ACC112 (cell line): ENCODE results near the gene PMFBP1.

Experiments used
- H2AFZ ChIP-seq: fragments of 200-600 bp; sonication (generic); one replicate; pipeline ENCODE4 v1.6.0; 2017; ENCODE audit warnings: antibody characterized with exemption, low read length; ENCODE audit not compliant: unreplicated experiment
- H3K27ac ChIP-seq: fragments of 200-600 bp; sonication (generic); 2 replicates; pipeline ENCODE4 v1.5.1; 2014; ENCODE audit warnings: low read depth, mild to moderate bottlenecking, antibody characterized with exemption, low read length, moderate library complexity
- H3K27me3 ChIP-seq: fragments of 200-600 bp; sonication (generic); 2 replicates; pipeline ENCODE4 v1.6.1; 2014; ENCODE audit warnings: mild to moderate bottlenecking, antibody characterized with exemption, low read length, moderate library complexity, mixed read lengths; ENCODE audit not compliant: insufficient read depth
- H3K36me3 ChIP-seq: fragments of 200-600 bp; sonication (generic); 2 replicates; pipeline ENCODE4 v1.6.1; 2016; ENCODE audit warnings: mild to moderate bottlenecking, antibody characterized with exemption, low read length, moderate library complexity, mixed read lengths; ENCODE audit not compliant: insufficient read depth
- H3K4me1 ChIP-seq: fragments of 200-600 bp; sonication (generic); one replicate; pipeline ENCODE4 v1.6.1; 2016; ENCODE audit warnings: low read length, mixed read lengths; ENCODE audit not compliant: insufficient read depth, unreplicated experiment, control insufficient read depth
- H3K4me3 ChIP-seq: fragments of 200-600 bp; sonication (generic); 2 replicates; pipeline ENCODE4 v1.5.1; 2014; ENCODE audit warnings: mild to moderate bottlenecking, low read depth, low read length
- H3K79me2 ChIP-seq: fragments of 200-600 bp; sonication (generic); one replicate; pipeline ENCODE4 v1.6.0; 2016; ENCODE audit warnings: low read length; ENCODE audit not compliant: control insufficient read depth, unreplicated experiment, insufficient read depth

The PMFBP1 gene

GRCh38 chr16:72162105-72162692, 9.8 kb downstream of the PMFBP1 start:
- Histone ChIP-seq H3K4me3 (no peak overlapping the region), H3K79me2 (no peaks in the 10 kb centered on the region), H2AFZ (no peak overlapping the region), H3K36me3 (no peaks in the 10 kb centered on the region), H3K27ac (no peak overlapping the region), H3K27me3 (peaks cover 75% of the 10 kb centered on the region), H3K4me1 (no peaks in the 10 kb centered on the region)

DNA sequence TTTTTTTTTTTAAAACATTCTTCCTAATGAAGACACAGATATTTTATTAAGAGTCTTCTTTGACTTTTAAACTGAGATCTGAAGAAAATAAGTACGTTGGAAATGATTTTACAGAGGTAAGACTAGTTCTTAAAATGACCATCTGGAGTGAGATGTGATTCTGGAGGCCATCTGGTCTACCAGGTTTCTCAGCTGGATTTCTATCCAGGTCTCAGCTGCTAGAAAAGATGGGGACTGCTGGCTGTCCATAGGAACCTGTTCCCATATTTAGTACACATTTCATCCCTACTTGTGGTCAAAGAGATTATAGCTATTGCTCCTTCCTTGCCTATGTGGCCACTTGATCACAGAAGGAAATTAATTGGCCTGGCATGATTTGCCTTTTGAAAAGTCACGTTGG, 12.2 kb downstream of the PMFBP1 start:
- H2AFZ ChIP-seq, result no peak overlapping the region
- no peak overlapping the region for H3K27ac ChIP-seq
- H3K79me2 ChIP-seq, result no peaks in the 10 kb centered on the region
- no peaks in the 10 kb centered on the region for H3K4me1 ChIP-seq
- no peak overlapping the region for H3K4me3 ChIP-seq
- H3K27me3 ChIP-seq, result peaks cover 55% of the 10 kb centered on the region
- no peaks in the 10 kb centered on the region for H3K36me3 ChIP-seq

DNA sequence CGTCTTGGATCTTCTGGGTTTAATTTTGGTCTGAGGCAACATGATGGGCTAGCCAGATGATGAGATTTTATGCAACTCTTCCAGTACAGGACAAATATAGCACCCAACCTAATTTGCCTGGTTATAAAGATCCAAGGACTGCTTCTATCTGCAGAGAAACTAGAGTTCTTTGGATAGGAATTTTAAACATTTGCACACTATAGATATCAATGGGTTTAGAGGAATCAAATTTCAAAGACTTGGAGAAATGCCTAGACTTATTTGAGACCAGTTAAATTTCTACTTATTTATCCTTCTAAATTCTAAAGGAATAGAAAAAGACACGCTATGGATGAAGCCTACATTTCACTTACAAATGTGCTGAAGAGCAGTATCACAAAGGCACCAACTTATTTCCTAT, 12.6 kb downstream of the PMFBP1 start:
- H3K36me3 ChIP-seq, result no peaks in the 10 kb centered on the region
- H3K27ac ChIP-seq, result no peak overlapping the region
- peaks cover 51% of the 10 kb centered on the region for H3K27me3 ChIP-seq
- H3K4me3 ChIP-seq, result no peak overlapping the region
- no peak overlapping the region for H2AFZ ChIP-seq
- H3K4me1 ChIP-seq, result no peaks in the 10 kb centered on the region
- H3K79me2 ChIP-seq, result no peaks in the 10 kb centered on the region

GRCh38 chr16:72149676-72150464, 22.1 kb downstream of the PMFBP1 start:
- Histone ChIP-seq H3K27me3 (peaks cover 8% of the 10 kb centered on the region; the same call in 1 of the 2 replicates), H3K36me3 (no peaks in the 10 kb centered on the region), H3K4me1 (no peaks in the 10 kb centered on the region), H3K4me3 (no peak overlapping the region), H3K27ac (no peak overlapping the region), H2AFZ (no peak overlapping the region), H3K79me2 (no peaks in the 10 kb centered on the region)

- H3K27me3 ChIP-seq, result peaks cover 5% of the 10 kb centered on the region; the same call in 1 of the 2 replicates
- H3K27ac ChIP-seq, result no peak overlapping the region
- no peaks in the 10 kb centered on the region for H3K79me2 ChIP-seq
- H3K4me1 ChIP-seq, result no peaks in the 10 kb centered on the region
- no peaks in the 10 kb centered on the region for H3K36me3 ChIP-seq
- no peak overlapping the region for H3K4me3 ChIP-seq
- no peak overlapping the region for H2AFZ ChIP-seq
These were observed 29.5 kb downstream of the PMFBP1 start for GRCh38 chr16:72142476-72142875.

DNA sequence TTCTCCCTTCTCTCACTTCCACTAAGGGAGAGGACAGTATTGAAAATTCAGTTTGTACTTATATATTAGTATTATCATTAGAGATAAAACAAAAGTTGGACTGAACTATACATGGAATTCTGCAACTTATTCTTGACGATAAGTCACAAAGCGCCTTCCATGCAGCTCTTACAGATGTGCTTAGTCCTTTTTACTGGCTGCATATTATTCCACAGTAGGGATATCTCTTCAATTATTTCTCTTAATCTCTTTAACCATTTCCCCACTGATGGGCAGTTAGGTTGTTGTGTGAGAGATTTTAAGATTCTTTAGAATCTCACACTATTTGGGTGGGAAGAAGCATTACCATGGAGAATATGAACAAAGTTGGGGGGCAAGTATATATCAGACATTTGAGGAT, 32.0 kb downstream of the PMFBP1 start:
- H3K27ac ChIP-seq, result no peak overlapping the region
- H3K36me3 ChIP-seq, result no peaks in the 10 kb centered on the region
- no peak overlapping the region for H2AFZ ChIP-seq
- peaks cover 5% of the 10 kb centered on the region; the same call in 1 of the 2 replicates for H3K27me3 ChIP-seq
- no peak overlapping the region for H3K4me3 ChIP-seq
- no peaks in the 10 kb centered on the region for H3K4me1 ChIP-seq
- H3K79me2 ChIP-seq, result no peaks in the 10 kb centered on the region

DNA sequence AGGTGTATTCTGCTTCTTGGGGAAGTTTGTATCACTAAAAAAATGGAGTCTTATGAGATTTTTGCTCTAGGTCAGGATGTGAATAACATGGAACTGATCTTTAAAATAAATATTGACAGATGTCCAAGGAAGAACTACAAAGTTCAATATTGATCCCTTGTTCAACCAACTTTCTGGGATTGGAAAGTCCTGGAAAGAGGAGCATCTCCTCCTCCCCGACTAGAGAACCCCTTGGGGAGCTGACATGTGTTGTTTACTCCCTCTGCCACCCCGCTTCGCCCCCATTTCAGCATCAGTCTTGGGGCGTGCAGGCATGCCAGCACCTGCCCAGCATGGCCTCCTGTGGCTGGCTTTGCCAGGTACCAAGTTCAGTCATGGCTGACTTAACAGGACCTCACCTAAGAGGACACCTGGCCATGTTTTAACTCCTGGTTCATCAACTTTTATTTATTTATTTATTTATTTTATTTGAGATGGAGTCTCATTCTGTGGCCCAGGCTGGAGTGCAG, 33.8 kb downstream of the PMFBP1 start:
- Histone ChIP-seq H3K4me3 (no peak overlapping the region), H3K27ac (no peak overlapping the region), H3K36me3 (no peaks in the 10 kb centered on the region), H3K4me1 (no peaks in the 10 kb centered on the region), H3K79me2 (no peaks in the 10 kb centered on the region), H2AFZ (no peak overlapping the region), H3K27me3 (peaks cover 5% of the 10 kb centered on the region; the same call in 1 of the 2 replicates)

DNA sequence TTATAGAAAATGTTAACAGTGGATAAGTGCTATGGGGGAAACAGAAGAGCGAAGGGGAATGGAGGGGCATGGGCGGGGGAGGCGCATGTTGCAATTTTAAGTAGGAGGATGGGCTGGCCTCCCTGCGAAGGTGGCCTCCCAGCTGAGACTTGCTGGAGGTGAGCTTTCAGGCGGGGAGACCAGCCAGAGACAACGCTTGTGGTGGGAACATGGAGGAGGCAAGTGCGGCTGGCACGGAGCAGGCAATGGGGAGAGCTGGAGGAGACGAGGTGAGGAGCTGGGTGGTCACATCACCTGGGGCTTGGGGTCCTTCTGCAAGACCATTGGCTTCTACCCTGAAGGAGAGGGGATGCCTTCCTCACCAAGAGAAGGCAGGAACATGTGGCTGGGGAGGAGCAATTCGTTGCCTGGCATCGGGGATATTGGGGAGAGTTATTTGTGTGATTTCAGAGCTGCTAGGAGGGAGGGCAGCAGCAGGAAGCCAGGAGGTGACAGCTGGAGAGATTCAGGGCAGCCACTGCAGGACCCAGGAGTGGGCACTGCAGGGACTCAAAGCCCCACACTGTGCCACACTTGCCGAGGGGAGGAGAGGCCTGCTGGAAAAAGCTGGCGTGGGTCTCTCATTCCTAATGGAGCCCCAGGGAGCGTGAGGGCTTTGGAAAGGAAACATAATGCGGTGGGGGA, 34.4 kb downstream of the PMFBP1 start:
- Histone ChIP-seq H3K27ac (no peak overlapping the region), H3K4me1 (no peaks in the 10 kb centered on the region), H2AFZ (no peak overlapping the region)

GRCh38 chr16:72134507-72134906, 37.4 kb downstream of the PMFBP1 start:
- Histone ChIP-seq H3K4me3 (no peak overlapping the region), H3K36me3 (no peaks in the 10 kb centered on the region), H3K27me3 (peaks cover 5% of the 10 kb centered on the region; the same call in 1 of the 2 replicates), H3K4me1 (no peaks in the 10 kb centered on the region), H3K79me2 (no peaks in the 10 kb centered on the region), H2AFZ (no peak overlapping the region), H3K27ac (no peak overlapping the region)

More for the DNA sequence above, 34.4 kb downstream of the PMFBP1 start:
- Histone ChIP-seq H3K27me3 (peaks cover 5% of the 10 kb centered on the region; the same call in 1 of the 2 replicates), H3K79me2 (no peaks in the 10 kb centered on the region), H3K4me3 (no peak overlapping the region), H3K36me3 (no peaks in the 10 kb centered on the region)

DNA sequence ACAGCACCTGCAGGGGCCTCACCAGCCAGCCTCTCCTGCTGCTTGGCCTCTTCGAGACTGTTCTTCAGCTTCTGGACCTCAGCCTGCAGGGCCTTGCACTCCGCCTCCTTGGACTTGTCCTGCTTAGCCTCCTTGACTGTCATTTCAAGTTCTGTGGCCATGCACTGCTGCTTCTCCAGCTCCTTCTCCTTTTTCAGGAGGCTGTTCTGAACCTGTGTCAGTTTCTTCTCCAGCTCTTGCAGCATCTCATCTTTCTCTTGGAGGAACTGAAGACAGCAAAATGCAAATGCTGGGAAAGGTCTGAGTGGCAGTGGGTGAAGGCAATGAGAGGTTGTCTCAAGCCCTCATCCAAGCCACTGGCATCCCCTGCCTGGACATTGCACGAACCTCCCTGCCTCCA, 39.2 kb downstream of the PMFBP1 start:
- Histone ChIP-seq H3K27ac (no peak overlapping the region), H3K27me3 (no peaks in the 10 kb centered on the region; the same call in 1 of the 2 replicates), H3K4me1 (no peaks in the 10 kb centered on the region), H2AFZ (no peak overlapping the region), H3K36me3 (no peaks in the 10 kb centered on the region), H3K4me3 (no peak overlapping the region), H3K79me2 (no peaks in the 10 kb centered on the region)
